GM18520 (cell line): ENCODE results near the gene MTCL3.

Experiments used
- ATAC-seq: cut with Tn5 transposase; IDR thresholded peaks from one replicate; pipeline ENCODE4 v1.9.1; 2021; ENCODE audit not compliant: unreplicated experiment

MTCL3 gene

DNA sequence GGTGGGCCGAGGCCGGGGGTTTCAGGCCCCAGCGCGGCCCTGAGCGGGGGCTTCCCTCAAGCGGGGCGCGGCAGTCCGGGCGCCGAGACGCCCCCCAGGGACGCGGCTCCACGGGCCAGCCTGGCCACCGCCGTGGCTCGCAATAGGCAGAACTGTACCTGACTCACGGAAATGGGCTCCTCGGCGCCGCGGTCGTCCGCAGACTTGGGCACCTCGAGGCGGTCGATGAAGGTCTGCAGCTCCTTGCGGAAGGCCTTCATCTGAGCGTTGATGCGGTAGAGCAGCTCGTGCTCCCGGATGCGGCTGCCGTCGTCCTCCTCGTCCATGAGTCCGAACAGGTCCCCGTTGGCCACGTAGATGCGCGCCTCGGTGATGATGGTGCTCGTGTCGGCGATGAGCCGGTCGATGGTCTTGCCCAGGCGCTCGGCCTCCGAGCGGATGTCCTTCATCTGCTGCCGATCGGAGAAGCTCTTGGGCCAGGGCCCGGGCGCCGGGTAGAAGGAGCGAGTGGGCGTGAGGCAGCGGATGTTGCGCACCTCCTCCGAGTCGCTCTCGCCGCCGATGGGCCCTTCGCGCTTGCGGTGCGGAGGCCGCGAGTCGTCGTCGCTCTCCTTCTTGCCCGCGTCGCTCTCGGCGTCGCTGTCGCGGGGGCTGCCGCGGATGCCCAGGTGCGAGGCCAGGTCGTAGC lies 43.9 kb downstream of the MTCL3 start:
- ATAC-seq, result no peak

DNA sequence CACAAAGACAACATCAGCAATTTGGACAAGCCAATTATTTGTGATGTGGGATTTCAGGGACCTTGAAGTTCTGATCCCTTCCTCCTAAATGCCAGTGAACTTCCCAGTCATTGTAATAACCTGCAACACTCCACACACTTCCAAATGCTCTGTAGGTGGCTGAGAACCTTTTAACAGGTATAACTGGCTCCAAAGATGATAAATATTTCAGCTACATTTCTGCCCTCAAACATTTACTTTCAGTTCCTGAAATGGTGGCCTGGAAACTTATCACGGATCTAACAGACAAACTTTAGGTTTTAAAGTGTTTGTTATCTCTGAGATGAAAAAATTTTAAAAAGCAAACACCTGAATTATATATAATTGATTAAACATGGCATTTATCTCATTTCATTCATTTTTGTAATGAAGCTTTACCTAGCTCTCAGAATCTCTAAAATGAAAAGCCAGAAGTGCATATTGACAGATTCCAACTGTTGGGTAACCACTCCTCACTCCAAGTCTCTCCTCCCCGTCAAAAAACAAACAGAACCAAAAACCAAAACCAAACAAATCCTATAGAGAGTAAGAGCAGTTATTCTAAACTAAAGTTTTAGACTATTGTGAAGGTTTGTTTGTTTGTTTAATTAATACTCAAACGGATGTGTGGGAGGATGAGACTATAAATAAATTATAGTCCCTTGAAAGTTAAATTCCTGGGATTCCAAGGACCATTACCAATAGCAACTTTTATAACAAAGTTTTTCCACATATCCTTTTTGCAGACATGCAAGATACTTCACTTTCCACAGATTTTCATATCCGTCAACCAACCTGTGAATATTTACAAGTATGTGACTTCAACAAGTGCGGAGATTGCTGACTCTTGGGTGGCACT lies 47.5 kb downstream of the MTCL3 start:
- no peak for ATAC-seq

DNA sequence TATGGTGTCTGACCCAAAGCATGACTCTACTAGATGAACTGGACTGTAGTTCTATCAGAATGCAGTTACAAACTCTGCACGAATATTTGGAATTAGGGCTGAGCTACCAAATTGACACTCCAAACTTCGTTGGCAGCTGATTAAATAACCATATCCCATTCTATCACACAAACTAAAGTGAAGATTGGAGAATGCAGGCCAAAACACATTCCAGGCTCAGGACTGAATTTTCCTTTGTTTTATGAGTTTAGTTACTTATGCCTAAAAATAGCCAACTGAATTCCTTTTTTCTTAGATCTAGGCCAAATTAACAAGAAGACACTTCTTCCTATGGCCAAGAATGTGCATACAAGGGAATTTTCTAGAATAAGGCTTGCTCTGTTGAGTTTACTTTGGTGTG lies 50.2 kb downstream of the MTCL3 start:
- ATAC-seq, result no peak

DNA sequence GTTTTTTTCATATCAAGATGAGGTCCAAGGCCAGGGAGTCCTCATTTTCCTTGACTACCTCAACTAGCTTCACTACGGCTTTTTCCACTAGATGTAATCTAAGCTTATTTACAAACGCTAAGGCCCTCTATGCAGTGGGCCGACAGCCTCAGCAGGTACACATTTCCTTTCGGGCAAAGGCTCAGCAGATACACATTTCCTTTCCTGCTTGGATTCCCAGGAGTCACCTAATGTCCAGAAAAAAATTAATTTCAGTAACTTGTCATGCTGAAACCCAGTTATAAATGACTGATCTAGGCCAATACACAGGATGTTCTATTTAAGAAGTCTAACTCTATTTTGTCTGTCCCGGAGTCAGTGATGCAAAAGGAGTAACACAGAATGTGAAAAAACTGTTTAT lies 52.7 kb downstream of the MTCL3 start:
- no peak for ATAC-seq

DNA sequence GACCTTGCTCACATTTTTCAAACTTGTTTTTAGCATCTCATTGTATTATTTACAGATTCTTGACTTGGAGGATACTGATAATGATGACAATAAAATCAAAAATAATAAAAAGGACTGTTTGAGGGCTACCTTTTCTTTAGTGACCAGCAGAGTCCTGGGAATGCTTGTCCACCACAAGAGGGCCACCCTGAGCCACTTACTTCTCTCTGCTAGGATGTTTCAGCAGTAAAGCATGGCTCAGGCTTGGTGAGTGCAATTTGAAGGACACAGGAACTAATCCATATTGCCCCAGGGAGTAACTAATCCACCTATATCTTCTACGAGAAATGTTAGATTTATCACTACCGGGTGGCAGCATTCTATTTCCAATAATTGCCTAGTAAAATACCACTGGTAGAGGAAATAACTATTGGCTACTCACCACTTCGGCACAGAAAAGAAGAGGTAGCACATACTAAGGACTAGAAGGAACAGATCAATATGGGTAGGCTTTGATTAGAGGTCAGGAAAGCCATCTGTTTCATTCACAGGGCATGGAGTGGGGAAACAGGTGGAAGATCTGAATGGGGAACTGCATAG lies 54.2 kb downstream of the MTCL3 start:
- peak; percentile 77 for ATAC-seq

DNA sequence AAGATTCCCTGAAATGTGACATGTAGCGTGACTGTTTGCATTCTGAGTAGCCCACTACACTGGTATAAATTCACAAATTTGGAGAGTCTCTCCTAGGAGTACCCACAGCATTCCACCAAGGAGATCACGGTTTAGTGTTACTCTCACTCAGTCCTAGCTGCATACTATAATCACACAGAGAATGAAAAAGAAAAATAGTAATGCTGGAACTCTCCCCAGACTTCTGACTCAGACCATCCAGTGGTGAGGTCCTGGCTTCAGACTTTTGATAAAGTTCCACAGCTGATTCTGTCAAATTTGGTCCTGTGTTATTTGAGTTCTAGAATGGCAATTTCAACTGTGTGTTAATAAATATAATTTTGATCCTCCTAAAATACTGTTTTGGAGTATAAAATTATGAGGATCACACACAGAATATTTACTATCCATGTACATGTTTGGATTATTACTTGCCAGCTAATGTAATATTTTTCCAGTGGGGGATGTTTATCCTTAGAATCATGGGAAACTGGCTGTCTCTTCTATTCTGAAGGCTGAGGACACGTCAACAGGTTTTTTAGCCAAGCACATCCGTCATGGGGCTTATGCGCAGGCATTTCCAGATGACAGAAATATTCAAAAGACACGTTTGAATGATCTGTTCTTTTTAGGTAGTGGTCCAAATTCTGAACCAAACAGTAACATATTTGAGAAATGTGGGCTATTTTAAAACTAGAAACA lies 54.8 kb downstream of the MTCL3 start:
- ATAC-seq, result no peak

DNA sequence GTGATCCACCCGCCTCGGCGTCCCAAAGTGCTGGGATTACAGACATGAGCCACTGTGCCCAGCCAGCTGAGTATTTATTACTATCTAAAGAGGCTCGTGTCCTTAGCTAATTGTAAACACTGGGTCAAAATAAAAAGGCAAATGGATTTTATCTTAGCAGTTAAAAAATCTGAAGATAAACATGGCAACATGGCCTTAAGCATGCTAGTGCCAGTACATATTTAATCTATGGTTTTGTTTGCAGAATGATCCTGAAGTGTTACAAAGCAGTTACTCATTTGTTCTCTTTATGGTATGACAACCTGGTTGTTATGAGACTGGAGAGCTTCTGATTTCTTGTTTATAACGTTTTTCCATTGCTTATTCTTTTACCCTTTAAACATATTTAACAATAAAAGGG lies 56.1 kb downstream of the MTCL3 start:
- no peak for ATAC-seq

DNA sequence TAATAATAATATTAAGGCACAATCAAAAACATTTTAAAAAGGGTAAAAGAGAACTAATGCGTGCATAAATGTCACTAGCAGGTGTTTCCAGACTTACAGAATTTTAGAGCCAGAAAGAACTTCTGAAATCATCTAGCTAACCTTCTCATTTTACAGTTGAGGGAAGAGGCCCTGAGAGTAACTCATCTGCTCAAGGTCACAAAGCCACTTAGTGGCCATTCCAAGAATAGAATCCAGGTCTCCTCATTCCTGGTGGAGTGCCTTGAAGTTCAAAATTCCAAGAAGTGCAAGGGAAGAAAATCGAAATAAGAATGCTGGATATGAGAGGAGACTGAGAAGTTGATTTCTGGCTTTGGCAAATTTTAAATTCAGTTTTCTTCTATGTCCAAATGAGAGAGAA lies 56.8 kb downstream of the MTCL3 start:
- ATAC-seq, result no peak

DNA sequence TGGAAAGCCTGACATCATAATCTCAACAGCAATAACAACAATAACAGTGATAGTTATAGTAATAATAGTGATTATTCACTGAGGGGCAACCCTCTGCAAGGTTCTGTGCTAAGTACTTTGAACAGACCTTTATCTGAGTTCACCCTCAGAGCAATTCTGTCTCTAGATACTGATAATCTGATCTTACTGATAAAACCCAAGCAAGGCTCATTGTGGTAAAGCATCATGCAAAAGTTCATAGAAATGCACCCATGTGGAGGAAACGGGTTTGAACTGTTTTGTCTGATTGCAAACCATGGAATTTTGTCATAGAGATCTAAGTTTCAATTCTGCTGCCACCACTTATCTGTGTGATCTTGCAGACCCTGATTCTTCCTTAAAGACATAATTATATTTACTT lies 58.7 kb downstream of the MTCL3 start:
- no peak for ATAC-seq

DNA sequence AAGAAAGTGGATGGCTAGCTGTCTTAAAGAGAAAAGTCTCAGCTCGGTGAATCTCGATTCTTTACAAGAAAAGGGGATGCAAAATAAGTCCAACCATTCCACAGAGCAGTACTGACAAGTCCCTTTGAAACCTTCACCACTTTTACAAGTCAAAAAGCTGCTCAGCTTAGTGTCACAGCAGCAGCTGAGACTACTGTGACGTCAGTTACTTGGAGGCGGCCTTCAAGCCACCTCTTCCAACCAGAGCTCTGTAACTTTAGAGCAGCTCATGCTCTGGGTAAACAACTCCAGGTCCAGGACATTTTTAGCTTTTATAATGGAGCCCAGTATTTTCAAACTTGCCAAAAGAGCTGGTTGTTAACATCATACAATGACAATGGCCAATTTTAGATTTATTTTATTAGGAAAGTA lies 59.9 kb downstream of the MTCL3 start, which contains the start of gene KIAA0408:
Gene KIAA0408 (minus strand): TSS at position 159 of the 411 bp plus-strand sequence. CDS start 5,408 bp downstream, outside the sequence.
- no peak for ATAC-seq

DNA sequence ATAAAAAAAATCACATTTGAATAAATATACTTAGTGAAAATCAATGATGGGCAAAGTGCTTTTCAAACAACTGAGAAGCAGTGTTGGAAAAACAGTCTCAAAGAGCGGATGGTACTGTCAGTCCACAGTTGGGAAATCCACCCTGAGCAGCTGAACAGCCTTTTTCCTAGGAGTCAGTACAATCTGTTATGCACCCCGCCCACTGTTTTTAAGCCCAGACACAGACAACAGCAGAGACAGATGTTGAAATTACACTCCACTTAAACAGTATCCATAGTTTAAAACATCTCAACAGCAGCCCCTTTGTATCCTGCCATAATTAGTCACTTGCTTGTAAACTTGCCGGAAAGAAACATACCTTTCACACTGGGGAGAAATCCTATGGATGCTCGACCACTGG lies 60.3 kb downstream of the MTCL3 start:
- no peak for ATAC-seq

DNA sequence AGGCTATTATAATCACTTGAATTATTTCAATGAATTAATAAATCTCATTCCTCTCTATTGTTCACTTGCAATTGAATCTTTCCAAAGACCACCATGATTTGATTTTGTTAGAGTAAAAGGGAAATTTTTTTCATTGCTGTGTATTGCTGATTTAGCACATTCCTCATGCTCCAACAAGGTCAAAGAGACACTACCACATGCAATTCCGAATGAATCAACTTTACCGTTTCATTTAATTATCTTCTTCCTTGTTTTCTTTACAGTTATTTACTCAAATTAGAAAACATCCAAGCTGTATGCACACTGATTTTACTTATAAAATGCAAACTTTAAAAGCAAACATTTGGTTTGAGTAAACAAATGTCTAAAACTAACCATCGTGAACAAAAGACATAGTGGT lies 60.9 kb downstream of the MTCL3 start:
- ATAC-seq, result no peak

DNA sequence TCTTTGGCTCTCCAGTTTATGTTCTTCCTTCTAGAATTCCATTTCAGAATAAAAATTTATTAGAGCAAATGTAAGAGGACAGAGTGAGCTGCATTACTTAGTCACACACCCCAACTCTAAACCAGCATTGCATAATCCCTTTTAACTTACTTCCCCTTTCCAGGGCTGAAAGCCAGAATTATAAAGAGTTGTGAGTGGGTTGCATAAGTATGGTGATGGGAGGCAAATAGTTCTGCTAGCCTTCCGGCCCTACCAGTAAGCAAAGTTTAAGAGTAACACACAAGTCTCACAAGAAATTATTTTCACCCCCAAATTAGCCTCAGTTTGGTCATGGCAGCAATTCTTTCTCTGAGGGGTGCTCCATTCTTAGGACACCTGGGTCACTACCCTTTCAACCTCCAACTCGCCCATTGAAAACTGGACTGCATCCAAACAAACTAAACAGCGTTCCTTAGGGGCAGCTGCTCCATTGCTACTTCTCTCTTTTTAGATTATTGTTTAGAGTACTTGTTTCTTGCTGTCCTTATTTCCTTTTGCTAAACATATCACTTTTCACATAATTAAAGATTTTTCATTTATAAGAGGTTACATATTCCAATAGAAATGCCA lies 61.6 kb downstream of the MTCL3 start:
- no peak for ATAC-seq

DNA sequence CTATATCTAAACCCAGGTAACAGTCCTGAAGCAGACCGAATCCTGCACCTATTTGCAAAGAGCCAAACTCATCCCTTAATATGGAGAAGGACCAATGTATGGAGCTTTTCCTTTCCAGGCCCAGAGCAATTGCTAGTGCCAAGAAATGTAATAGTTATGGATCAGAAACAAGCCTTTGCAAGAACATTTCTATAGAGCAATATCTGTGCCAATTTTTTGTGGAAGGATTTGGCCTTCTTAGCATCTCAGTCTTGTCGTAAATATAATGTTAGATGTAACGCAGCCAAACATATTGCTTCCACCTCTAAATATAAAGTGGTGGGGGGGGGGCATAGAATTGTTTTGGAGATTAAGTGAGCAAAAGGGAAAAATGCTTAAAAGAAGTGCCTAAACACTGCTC lies 62.7 kb downstream of the MTCL3 start:
- no peak for ATAC-seq

DNA sequence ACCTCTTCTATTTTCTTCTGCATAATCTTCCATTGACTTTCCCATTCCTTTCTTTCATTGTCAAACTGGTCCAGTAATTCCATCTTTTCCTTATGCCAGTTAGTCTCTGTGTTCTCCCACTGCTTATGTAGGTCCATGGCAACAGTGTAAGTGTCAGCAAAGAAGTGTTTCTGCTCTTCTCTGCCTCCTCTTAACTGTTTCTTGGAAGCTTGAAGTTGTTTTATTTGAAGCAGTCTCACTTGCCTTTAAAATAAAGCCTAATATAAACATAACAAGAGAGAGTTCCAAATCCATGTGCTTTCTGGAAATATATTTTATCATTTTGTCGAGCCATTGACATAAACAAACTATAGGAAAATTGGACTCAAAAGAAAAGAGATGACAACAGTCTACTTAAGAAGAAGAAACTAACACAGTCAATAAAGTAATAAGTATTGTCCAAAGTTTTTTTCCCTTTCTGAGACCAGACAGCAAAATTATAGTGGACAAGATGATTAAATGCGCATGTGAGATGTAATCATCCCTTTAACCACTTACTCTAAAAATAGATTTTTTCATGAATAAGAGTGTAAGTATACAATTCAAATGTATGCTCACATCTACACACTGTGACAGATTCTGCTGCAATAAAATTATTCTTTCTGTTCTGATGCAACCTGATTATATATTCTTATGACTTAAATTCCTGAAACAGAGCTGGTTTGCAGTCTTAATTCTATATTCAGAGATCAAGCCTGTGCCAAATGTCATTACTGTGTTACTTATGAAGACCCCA lies 65.1 kb downstream of the MTCL3 start:
- no peak for ATAC-seq

DNA sequence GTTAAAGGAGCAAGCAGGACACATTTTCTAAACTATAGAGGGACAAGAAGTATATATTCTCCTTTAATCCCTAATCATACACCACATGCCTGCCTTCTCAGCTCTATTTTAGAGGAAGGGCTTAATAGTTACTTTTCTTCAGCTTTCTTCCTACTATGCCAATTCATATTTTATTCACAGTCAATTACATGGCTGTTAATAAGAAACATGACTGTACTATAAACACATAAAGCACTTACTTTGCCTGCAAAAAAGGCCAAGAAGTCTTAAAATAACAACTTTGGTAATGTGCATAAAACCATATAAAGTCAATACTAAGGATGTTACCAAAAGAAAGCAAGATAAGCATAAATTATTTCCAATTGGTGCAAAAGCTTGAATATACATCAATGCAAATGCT lies 66.3 kb downstream of the MTCL3 start:
- ATAC-seq, result no peak

DNA sequence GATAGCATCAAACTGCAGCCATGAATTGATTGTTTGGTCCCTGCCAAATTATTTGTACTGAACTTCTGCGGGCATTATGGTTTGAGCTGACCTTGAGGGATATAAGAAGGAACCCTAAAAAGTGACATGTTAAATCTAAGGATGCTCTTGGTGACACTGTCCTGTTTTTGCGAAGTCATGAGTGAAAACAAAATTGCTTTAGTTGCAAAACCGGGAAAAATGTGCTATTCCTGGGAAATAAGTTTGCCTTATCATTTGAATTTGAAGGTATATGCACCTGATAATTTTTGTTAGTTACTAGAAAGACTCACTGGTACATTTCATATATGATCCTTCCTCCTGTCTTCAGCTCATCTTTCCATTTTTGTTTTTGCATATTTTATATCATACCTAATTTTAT lies 67.7 kb downstream of the MTCL3 start:
- ATAC-seq, result no peak

DNA sequence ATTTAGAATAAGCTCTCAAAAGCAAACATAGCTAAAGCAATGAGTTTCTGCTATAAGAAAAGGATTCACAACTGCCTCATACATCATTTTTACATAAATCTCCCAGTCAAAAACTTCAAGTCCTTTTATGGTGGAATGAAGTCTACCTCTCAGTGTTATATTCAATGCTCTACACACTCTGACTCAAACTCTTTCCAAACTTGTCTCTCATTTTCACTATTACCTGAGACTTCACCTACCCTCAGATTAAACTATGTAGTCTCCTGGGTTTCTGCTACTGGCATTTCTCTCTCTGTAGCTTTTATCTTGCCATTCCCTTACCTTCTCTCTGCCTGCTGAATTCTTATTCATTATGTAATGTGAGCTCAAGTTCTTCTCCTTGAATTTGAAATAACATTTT lies 71.4 kb downstream of the MTCL3 start:
- ATAC-seq, result no peak

DNA sequence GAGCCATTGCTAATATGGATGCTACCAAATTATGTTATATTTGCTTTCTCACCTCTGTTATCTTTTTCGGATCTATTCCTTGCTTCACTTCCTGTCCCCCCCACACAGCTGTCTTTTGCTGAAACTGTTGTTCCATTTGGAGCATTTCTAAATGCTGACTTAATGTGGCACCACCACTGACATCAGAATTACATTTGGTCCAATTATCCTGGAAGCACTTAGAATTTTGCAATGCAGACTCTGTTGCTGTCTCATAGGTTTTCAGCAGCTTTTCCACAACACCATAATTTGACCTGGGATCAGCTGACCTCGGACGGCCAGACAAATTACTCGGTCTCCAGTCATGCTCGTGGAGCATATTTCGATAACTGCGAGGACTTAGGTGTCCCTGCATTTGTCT lies 72.8 kb downstream of the MTCL3 start:
- no peak for ATAC-seq

DNA sequence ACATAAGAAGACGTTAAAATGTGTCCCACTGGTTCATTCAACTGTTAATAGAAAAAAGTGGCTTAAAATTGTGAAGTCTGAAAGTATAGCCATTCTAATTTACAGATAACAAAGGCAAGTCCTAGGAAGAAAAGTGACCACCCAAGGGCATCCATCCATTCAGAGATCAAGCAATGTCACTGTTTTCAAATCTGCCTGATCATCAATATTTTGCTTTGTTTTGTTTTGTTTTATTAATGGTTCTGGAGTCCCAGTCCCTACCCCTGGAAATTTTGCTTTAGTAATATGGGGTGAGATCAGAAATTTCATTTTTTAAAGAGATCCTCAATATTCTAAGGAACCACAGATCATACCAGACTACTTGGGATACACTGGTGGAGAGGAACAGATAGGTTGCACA lies 77.3 kb downstream of the MTCL3 start:
- ATAC-seq, result no peak
